Caco-2 (cell line): ENCODE results near the gene CYSLTR2. TPM values are rescaled to one million over a fixed set of nuclear protein-coding genes. Genes with fewer than 3 reads are reported as not detected.

Experiments used
- BruUV-seq: library from RNA; stranded (reverse); fragments of 400-500 nt; replicated peaks from 2 replicates; lab custom pipeline; 2021; lab: Mats Ljungman, UMichigan
- CTCF ChIA-PET: fragments of 300-600 bp; sonication (Branson Sonifier 250); formaldehyde crosslinking; loops from one replicate; lab custom pipeline; 2022; ENCODE audit warnings: antibody characterized with exemption; lab: Charles Lee
- POLR2A ChIA-PET: fragments of 300-600 bp; sonication (Branson Sonifier 250); formaldehyde crosslinking; loops from one replicate; lab custom pipeline; 2022; ENCODE audit warnings: antibody characterized with exemption; lab: Charles Lee
- DNase-seq, 2 experiments: peaks; one replicate each; pipeline versions ENCODE4 v3.0.0 to v3.0.0-alpha.2; 2020 to 2022
- H3K27me3 ChIP-seq: replicated peaks from 2 replicates; pipeline ENCODE4 v1.6.0; 2011; ENCODE audit warnings: low read length; ENCODE audit not compliant: control insufficient read depth, insufficient read depth
- H3K36me3 ChIP-seq: 2 replicates; pipeline ENCODE4 v1.5.1; 2011; ENCODE audit warnings: low read length; ENCODE audit not compliant: control insufficient read depth, insufficient read depth
- H3K4me1 ChIP-seq: fragments of 250-450 bp; sonication (Bioruptor Pico); 2 replicates; pipeline ENCODE4 v1.5.1; 2020; ENCODE audit warnings: mild to moderate bottlenecking
- H3K4me3 ChIP-seq: 2 replicates; pipeline ENCODE4 v1.5.1; 2011; ENCODE audit warnings: low read depth, mild to moderate bottlenecking, control low read depth, low read length
- H3K9me3 ChIP-seq: fragments of 250-450 bp; sonication (Bioruptor Pico); 2 replicates; pipeline ENCODE4 v1.5.1; 2020; ENCODE audit warnings: mild to moderate bottlenecking, moderate library complexity
- H3K27ac Mint-ChIP-seq: one replicate; pipeline ENCODE4 v1.8.0; 2022; ENCODE audit warnings: mixed read lengths; ENCODE audit not compliant: unreplicated experiment
- H3K27me3 Mint-ChIP-seq: one replicate; pipeline ENCODE4 v1.8.0; 2022; ENCODE audit warnings: mixed read lengths; ENCODE audit not compliant: insufficient read depth, unreplicated experiment
- H3K36me3 Mint-ChIP-seq: one replicate; pipeline ENCODE4 v1.8.0; 2022; ENCODE audit warnings: mild to moderate bottlenecking, mixed read lengths; ENCODE audit not compliant: insufficient read depth, unreplicated experiment
- H3K4me1 Mint-ChIP-seq: one replicate; pipeline ENCODE4 v1.8.0; 2022; ENCODE audit warnings: low read depth, mixed read lengths; ENCODE audit not compliant: unreplicated experiment
- H3K4me3 Mint-ChIP-seq: one replicate; pipeline ENCODE4 v1.8.0; 2022; ENCODE audit warnings: mild to moderate bottlenecking, moderate library complexity, mixed read lengths; ENCODE audit not compliant: unreplicated experiment
- H3K9me3 Mint-ChIP-seq: one replicate; pipeline ENCODE4 v1.8.0; 2022; ENCODE audit warnings: mixed read lengths; ENCODE audit not compliant: unreplicated experiment
- intact Hi-C: fragments of 100-400 bp; cut with micrococcal nuclease; formaldehyde crosslinking; loops from one replicate; pipeline ENCODE4 v1.10.0; 2022; ENCODE audit not compliant: unreplicated experiment
- total RNA-seq: library from RNA; stranded (reverse); gene quantifications from 2 replicates; pipeline ENCODE4 v1.2.3, GENCODE V29; 2022
- TF ChIP-seq, protein P1 (sequence below), 2 experiments: fragments of 200-600 bp in 1 of 2; IDR thresholded peaks; 1 replicate in 1 of 2; 2 replicates in 1 of 2; pipeline versions ENCODE4 v1.5.1 to v1.8.0; 2011 to 2022; ENCODE audit warnings: antibody characterized with exemption in 1 of 2, control low read depth in 1 of 2, inconsistent platforms in 1 of 2, low read depth in 1 of 2, low read length in 1 of 2, mild to moderate bottlenecking in 1 of 2, moderate library complexity in 1 of 2; ENCODE audit not compliant: insufficient read depth in 1 of 2, severe bottlenecking in 1 of 2, unreplicated experiment in 1 of 2

Gene CYSLTR2
- total RNA-seq, 1 experiment from 2014 or later: not detected

DNA sequence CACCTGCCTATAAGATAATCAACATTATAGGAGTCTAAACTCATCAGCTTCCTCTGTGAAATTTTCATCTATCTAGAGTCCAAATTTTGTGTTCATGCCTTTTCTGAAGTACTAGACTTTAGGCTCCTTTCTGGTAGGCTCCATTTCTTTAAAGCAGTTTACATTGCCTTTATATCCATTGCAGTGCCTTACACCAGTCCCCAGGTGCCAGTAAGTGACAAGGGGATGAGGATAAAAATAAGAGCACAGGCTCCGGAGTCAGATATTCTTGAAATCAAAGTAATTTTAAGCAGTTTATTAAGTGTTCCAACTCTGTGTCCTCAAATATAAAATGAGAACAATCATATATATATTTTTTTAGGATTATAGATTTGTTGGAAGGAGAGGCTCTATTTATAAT lies 10.6 kb upstream of the CYSLTR2 start:
- H3K9me3 Mint-ChIP-seq: no peaks in the 10 kb centered on the region
- peaks cover 9% of the 10 kb centered on the region for H3K27me3 Mint-ChIP-seq
- ChIA-PET POLR2A (no interaction called here), CTCF (no interaction called here)
- H3K36me3 Mint-ChIP-seq: no peaks in the 10 kb centered on the region
- no peak overlapping the region for H3K4me3 Mint-ChIP-seq
- no peaks in the 10 kb centered on the region for H3K4me1 ChIP-seq
- no TSS peak for BruUV-seq
- H3K27me3 ChIP-seq: no peaks in the 10 kb centered on the region; the same call in 1 of the 2 replicates
- intact Hi-C loops: no loop called here
- no peak for DNase-seq
- H3K27ac Mint-ChIP-seq: no peak overlapping the region
- TF ChIP-seq, protein P1, sequence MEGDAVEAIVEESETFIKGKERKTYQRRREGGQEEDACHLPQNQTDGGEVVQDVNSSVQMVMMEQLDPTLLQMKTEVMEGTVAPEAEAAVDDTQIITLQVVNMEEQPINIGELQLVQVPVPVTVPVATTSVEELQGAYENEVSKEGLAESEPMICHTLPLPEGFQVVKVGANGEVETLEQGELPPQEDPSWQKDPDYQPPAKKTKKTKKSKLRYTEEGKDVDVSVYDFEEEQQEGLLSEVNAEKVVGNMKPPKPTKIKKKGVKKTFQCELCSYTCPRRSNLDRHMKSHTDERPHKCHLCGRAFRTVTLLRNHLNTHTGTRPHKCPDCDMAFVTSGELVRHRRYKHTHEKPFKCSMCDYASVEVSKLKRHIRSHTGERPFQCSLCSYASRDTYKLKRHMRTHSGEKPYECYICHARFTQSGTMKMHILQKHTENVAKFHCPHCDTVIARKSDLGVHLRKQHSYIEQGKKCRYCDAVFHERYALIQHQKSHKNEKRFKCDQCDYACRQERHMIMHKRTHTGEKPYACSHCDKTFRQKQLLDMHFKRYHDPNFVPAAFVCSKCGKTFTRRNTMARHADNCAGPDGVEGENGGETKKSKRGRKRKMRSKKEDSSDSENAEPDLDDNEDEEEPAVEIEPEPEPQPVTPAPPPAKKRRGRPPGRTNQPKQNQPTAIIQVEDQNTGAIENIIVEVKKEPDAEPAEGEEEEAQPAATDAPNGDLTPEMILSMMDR (IDR thresholded peaks at IDR 0.05; ENCODE audit: insufficient read depth in 1 of 2, low read depth in 1 of 2, low read length in 1 of 2, severe bottlenecking in 1 of 2, unreplicated experiment in 1 of 2): no peak
- no peaks in the 10 kb centered on the region for H3K4me1 Mint-ChIP-seq
- no peaks in the 10 kb centered on the region for H3K36me3 ChIP-seq
- peaks cover under 1% of the 10 kb centered on the region; the same call in 1 of the 2 replicates for H3K9me3 ChIP-seq
- no peak overlapping the region for H3K4me3 ChIP-seq

- Histone ChIP-seq H3K4me3 (no peak overlapping the region), H3K9me3 (no peaks in the 10 kb centered on the region), H3K4me1 (no peaks in the 10 kb centered on the region), H3K27me3 (no peaks in the 10 kb centered on the region; the same call in 1 of the 2 replicates), H3K36me3 (no peaks in the 10 kb centered on the region)
- CTCF ChIA-PET: no interaction called here
- H3K9me3 Mint-ChIP-seq: no peaks in the 10 kb centered on the region
- H3K36me3 Mint-ChIP-seq: no peaks in the 10 kb centered on the region
- POLR2A ChIA-PET: no interaction called here
- no peak overlapping the region for H3K4me3 Mint-ChIP-seq
- no peaks in the 10 kb centered on the region for H3K4me1 Mint-ChIP-seq
- intact Hi-C loops: no loop called here
- no TSS peak for BruUV-seq
- TF ChIP-seq, protein P1 (IDR thresholded peaks at IDR 0.05; ENCODE audit: insufficient read depth in 1 of 2, low read depth in 1 of 2, low read length in 1 of 2, severe bottlenecking in 1 of 2, unreplicated experiment in 1 of 2): no peak
- no peak for DNase-seq
- H3K27me3 Mint-ChIP-seq: peaks cover 7% of the 10 kb centered on the region
- no peak overlapping the region for H3K27ac Mint-ChIP-seq
Observed at GRCh38 chr13:48644141-48644540, 9.6 kb upstream of the CYSLTR2 start.

GRCh38 chr13:48644951-48645350 lies 8.8 kb upstream of the CYSLTR2 start:
- Histone ChIP-seq H3K4me1 (no peaks in the 10 kb centered on the region), H3K27me3 (no peaks in the 10 kb centered on the region; the same call in 1 of the 2 replicates), H3K4me3 (no peak overlapping the region), H3K36me3 (no peaks in the 10 kb centered on the region), H3K9me3 (no peaks in the 10 kb centered on the region)
- no peaks in the 10 kb centered on the region for H3K9me3 Mint-ChIP-seq
- TF ChIP-seq, protein P1 (IDR thresholded peaks at IDR 0.05; ENCODE audit: insufficient read depth in 1 of 2, low read depth in 1 of 2, low read length in 1 of 2, severe bottlenecking in 1 of 2, unreplicated experiment in 1 of 2): no peak
- intact Hi-C loops: loop anchor here (5.0 kb wide), 1 partner anchor 313 kb away; no protein-coding TSS in a partner anchor
- H3K4me3 Mint-ChIP-seq: no peak overlapping the region
- no peaks in the 10 kb centered on the region for H3K4me1 Mint-ChIP-seq
- ChIA-PET CTCF (no interaction called here), POLR2A (no interaction called here)
- H3K27ac Mint-ChIP-seq: no peak overlapping the region
- no TSS peak for BruUV-seq
- H3K27me3 Mint-ChIP-seq: peaks cover 7% of the 10 kb centered on the region
- DNase-seq: no peak
- no peaks in the 10 kb centered on the region for H3K36me3 Mint-ChIP-seq
